NCI-H1048 (cell line): ENCODE measurements around the gene ASL.
"Not testable (repeated sequence)": the region's sequence is repeated elsewhere in the genome, so short reads cannot be mapped to it uniquely, and the experiment has no call there.

Experiments
- DNase-seq: peaks from one replicate; lab custom pipeline; 2025; lab: John Stamatoyannopoulos, UW

Gene ASL

DNA sequence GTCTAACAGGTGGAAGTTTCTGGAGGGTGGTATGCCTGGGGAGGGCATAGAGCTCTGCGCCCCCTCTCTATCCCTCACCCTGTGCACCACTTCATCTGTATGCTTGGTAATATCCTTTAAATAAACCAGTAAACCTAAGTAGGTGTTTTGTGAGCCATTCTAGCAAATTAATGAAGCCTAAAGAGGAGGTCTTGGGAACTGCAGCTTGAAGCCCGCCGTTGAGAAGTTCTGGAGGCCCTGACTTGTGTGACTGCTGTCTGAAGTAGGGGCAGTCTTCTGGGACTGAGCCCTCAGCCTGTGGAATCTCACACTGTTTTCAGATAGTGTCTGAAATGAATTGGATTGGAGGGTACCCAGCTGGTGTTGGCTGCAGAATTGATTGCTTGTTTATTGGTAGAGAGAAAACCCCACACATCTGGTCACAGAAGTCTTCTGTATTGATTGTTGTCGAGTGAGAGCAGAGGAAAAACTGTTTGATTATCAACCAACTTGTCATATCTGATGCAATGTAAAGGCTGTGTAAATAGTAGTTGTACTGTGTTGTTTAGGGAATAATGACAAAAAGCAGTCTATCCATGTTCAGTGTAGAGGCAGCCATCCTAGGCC, 43.7 kb downstream of the ASL start:
- DNase-seq = no peak

DNA sequence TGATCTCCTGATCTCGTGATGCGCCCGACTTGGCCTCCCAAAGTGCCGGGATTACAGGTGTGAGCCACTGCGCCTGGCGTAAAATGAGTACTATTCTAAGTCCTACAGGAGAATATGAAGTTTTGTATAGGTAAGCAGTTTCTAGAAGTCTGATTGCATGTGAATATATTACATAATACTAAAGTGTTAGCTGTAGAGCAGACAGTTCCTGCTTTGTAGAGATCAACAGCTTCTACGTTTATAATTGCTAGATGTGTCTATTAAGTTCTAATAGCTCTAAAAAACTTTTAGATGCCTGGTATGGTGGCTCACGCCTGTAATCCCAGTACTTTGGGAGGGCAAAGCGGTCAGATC, 47.5 kb downstream of the ASL start:
- no peak for DNase-seq

DNA sequence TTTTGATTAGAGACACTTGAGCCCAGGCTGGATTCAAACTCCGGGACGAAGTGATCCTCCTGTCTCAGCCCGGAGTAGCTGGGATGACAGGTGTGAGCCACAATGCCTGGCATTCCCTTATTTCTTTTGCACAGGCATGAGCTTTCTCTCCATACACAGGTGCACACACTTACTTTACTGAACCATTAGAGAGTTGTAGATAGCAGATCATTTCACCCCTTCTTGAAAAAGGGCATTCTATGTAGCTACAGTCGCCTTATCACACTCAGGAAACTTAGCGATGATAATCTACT, 48.9 kb downstream of the ASL start:
- DNase-seq = not testable (repeated sequence)

DNA sequence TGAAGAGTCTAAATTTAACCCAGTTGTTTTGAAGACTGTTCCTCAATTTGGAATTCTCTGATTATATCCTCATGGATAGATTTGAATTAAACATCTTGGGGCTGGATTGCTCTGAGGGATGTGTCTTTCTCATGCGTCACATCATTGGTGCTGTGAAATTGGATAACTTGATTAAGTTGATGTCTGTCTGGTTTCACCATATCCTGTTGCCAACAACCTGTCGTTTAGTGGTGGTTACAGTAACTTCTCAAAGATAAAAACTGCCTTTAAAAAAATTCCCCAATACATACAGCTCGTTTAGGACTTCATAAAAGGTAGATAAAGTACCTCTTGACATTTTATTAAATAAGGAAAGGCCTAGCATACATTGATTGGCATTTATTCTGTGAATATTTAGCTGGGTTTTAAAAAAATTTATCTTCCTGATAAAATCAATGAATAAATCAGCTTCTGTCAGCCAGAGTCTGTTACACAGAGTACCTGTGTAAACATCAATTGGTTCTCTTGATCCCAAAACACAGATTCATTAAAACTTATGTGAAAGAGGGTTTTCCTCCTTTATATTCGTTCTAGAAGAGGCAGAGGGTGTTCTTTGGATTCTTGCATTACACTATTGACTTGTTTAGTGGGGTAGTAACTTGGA, 49.6 kb downstream of the ASL start:
- DNase-seq = no peak

DNA sequence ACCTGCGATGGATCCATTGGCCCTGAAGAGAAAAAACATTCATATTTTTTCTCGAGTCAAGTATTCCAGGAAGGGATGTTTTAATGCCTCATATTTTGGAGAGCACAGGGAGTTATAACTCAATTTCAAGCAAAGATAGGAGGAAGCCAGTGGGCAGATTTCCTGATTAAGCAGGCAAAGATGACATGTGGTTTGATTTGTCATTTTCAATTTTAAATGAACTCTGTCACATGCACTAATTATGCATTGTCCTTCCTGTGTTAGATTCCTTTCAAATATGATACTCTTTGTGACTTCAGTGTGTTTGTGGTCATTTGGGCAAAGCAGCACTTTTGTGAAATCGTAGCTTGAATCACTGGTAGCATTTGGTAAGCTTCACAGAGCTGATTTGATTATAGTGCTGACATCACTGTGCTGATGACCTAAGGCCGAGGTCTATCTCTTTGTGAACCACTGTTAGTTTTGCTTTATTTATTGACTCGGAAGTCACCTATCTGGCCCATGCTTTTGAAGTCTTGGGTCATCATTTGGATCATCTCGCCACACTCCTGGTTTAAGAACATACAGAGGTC, 50.2 kb downstream of the ASL start:
- not testable (repeated sequence) for DNase-seq

DNA sequence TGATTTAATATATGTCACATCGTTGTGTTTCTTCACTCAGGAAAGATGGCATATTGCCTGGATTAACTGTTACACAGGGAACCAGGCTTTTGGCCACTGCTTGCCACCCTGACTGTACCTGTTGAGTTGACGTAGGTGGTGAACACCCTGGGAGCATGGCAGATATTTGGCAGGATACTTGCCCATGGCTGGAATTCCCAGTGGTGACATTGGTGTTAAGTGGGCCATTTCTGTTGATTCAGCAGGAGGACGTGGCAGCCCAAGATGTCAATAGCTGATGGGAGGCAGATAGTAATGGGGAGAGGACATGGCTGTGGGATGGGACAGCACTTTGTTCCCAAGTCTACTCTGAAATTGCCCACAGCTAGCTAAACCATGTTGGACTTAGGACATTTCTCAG, 51.6 kb downstream of the ASL start:
- DNase-seq = not testable (repeated sequence)

DNA sequence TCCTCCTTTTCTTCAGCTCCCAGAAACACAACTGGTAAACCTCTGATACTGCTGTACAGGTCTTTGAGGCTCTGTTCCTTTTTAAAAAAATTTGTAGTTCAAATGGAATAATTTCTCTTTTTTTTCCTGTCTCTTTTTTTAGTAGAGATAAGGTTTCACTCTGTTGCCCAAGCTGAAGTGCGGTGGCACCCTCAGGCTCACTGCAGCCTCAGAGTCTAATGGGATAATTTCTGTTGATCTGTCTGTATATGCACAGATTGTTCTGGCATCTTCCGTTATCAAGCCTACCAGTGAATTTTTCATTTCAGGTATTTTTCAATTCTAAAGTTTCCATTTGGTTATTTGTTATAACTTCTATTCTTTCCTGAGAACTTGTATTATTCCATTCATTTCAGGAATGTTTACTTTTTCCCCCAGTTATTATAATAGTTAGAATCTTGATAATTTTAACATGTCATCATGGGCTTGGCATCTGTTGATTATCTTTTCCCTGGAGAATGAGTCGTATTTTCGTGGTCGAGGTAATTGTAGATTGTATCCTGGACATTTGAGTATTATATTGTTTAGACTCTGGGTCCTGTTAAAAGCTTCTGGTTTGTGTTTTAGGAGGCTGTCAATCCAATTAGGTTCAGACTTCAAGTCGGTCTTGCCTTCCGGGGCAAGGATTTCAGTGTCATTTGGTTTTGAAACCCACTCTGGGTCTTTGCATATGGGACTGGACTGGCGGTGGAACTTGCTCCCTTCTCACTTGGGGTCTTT, 63.6 kb downstream of the ASL start:
- no peak for DNase-seq

DNA sequence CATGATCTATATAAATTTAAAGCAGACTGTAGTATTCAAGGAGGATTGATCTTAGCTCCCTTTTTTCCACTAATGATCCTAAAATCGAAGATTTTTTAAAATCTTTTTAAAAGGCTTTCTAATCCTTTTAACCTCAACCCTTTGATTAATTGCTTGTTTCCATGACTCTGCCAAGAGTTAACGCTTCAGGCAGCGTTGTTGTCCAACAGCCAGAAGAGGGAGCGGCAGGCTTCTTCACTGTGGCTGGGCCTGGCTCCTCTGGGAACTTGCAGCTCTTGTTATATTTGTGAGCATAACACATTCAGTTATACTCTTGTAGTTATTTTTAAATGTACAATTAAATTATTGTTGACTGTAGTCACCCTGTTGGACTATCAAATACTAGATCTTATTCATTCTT, 65.3 kb downstream of the ASL start:
- no peak for DNase-seq

DNA sequence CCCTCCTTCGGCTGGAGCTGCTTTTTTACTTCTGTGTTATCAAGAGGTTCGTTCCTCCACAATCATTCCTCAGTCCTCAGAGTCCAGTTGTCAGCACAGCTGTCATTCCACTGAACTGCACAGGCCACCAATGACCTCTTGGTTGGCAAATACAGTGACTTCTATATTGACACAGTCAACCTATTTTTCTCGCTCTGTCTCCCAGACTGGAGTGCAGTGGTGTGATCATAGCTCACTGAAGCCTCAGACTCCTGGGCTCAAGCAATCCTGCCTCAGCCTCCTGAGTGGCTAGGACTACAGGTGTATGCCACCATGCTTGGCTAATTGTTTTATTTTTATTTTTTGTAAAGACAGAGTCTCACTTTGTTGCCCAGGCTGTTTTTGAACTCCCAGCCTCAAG, 66.7 kb downstream of the ASL start:
- no peak for DNase-seq

DNA sequence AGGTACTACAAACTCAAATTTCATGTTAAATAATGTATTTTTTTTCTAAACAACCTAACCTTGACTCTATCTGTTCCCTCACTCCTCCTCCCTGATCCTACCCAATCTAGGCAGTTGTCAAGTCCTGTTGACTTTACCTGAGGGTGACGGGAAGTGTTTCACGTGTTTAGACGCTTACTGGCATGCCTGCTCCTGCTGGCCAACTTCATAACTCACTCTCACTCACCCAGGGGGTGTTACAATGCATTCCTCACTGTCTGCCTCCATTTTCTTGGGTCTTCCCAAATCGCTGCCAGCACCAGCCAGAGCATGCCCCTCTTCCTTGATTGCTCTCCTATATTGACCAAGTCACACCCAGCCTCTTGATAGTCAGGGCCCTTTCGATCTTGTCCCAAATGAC, 67.4 kb downstream of the ASL start:
- no peak for DNase-seq
